Naive thymus-derived CD8-positive, alpha-beta T cell (primary cell): ENCODE results near the gene GNA15. TPM values are rescaled to one million over a fixed set of nuclear protein-coding genes. Genes with fewer than 3 reads are reported as not detected.
"Not testable (repeated sequence)": the region's sequence is repeated elsewhere in the genome, so short reads cannot be mapped to it uniquely, and the experiment has no call there.

Experiments used
- ATAC-seq, 2 donors: fragments of 150-1000 bp; cut with Tn5 transposase in 1 of 2; sonication (Bioruptor Pico), chemical (Tn5 transposase) in 1 of 2; 1 replicate in 1 of 2; 2 replicates in 1 of 2; pipeline ENCODE4 v1.10.0; 2021; ENCODE audit warnings: mild to moderate bottlenecking in 2 of 2, moderate library complexity in 2 of 2
- POLR2A ChIA-PET: fragments of 350-600 bp; sonication (Branson Sonifier 250); formaldehyde crosslinking; loops from one replicate; lab custom pipeline; 2021; ENCODE audit warnings: antibody characterized with exemption; lab: Charles Lee
- DNase-seq, 10 donors: peaks; one replicate each; pipeline versions ENCODE4 v3.0.0 to v3.0.0-alpha.2; 2020 to 2022
- H3K27ac Mint-ChIP-seq, 10 donors: one replicate each; pipeline ENCODE4 v1.8.0; 2020 to 2022; ENCODE audit warnings: mild to moderate bottlenecking in 10 of 10, mixed read lengths in 10 of 10, moderate library complexity in 4 of 10, inconsistent platforms in 1 of 10
- H3K27me3 Mint-ChIP-seq, 5 donors: one replicate each; pipeline ENCODE4 v1.8.0; 2021 to 2022; ENCODE audit warnings: mixed read lengths in 5 of 5
- H3K36me3 Mint-ChIP-seq, 3 donors: one replicate each; pipeline ENCODE4 v1.8.0; 2020 to 2022; ENCODE audit warnings: mixed read lengths in 3 of 3, mild to moderate bottlenecking in 2 of 3, inconsistent platforms in 1 of 3
- H3K4me1 Mint-ChIP-seq, 4 donors: one replicate each; pipeline ENCODE4 v1.8.0; 2021 to 2022; ENCODE audit warnings: mixed read lengths in 4 of 4
- H3K4me3 Mint-ChIP-seq, 10 donors: one replicate each; pipeline ENCODE4 v1.8.0; 2020 to 2022; ENCODE audit warnings: mild to moderate bottlenecking in 10 of 10, mixed read lengths in 10 of 10, moderate library complexity in 6 of 10, inconsistent platforms in 1 of 10
- H3K9me3 Mint-ChIP-seq, 9 donors: one replicate each; pipeline ENCODE4 v1.8.0; 2020 to 2022; ENCODE audit warnings: mixed read lengths in 9 of 9, mild to moderate bottlenecking in 3 of 9, inconsistent platforms in 1 of 9, moderate library complexity in 1 of 9
- polyA plus RNA-seq, 3 donors: library from polyadenylated mRNA; unstranded; fragments of 300-500 nt; fragmentation: Illumina TruSeq; gene quantifications; one replicate each; pipeline ENCODE4 v1.2.3, GENCODE V29; 2021
- total RNA-seq, 8 experiments: library from RNA in 2 of 8; stranded (reverse) in 2 of 8; gene quantifications; one replicate each; pipeline ENCODE4 v1.2.3 and lab custom pipeline; 2021 to 2026

GNA15 gene
- total and polyA plus RNA-seq, 5 experiments from 2014 or later: 0.19 to 0.39 (median 0.36) TPM; not detected in 2

GRCh38 chr19:3186160-3186688 lies 50.4 kb downstream of the GNA15 start:
- peak overlapping the region; percentile 51 to 90 (median 78) for H3K27ac Mint-ChIP-seq
- H3K36me3 Mint-ChIP-seq: peaks cover 0 to 35% (median 2%) of the 10 kb centered on the region in 3 donors
- H3K9me3 Mint-ChIP-seq: no peaks in the 10 kb centered on the region
- no peak for DNase-seq
- ATAC-seq: no peak
- H3K4me1 Mint-ChIP-seq: peaks cover 26 to 72% (median 61%) of the 10 kb centered on the region in 4 donors
- POLR2A ChIA-PET: interaction anchor here (0.7 to 2.0 kb wide), 9 partner anchors 9 to 576 kb away, joined by 3 to 7 read pairs (median 4); partner anchors contain the start of gene MRPL54
- H3K27me3 Mint-ChIP-seq: no peaks in the 10 kb centered on the region
- peak overlapping the region; percentile 79 to 98 (median 86) for H3K4me3 Mint-ChIP-seq

GRCh38 chr19:3186891-3187661 lies 51.2 kb downstream of the GNA15 start:
- Mint-ChIP-seq H3K9me3 (no peaks in the 10 kb centered on the region), H3K36me3 (peaks cover 0 to 30% (median 0%) of the 10 kb centered on the region in 3 donors), H3K27me3 (no peaks in the 10 kb centered on the region), H3K4me3 (peak overlapping the region; percentile 79 to 98 (median 86)), H3K27ac (peak overlapping the region; percentile 51 to 90 (median 77)), H3K4me1 (peaks cover 26 to 73% (median 60%) of the 10 kb centered on the region in 4 donors)
- DNase-seq (no peak), ATAC-seq (no peak)
- POLR2A ChIA-PET: interaction anchor here (1.2 to 2.0 kb wide), 7 partner anchors 8 to 575 kb away, joined by 4 to 7 read pairs (median 4); partner anchors contain the start of gene MRPL54

- POLR2A ChIA-PET: interaction anchor here (0.8 kb wide), 1 partner anchor 8 kb away, joined by 3 read pairs; no protein-coding TSS in a partner anchor
- Mint-ChIP-seq H3K4me3 (peak overlapping the region; percentile 64 to 98 (median 85)), H3K27me3 (no peaks in the 10 kb centered on the region), H3K36me3 (peaks cover 0 to 24% (median 0%) of the 10 kb centered on the region in 3 donors), H3K4me1 (peaks cover 26 to 68% (median 56%) of the 10 kb centered on the region in 4 donors), H3K9me3 (no peaks in the 10 kb centered on the region), H3K27ac (peak overlapping the region in 5 of 10 donors; percentile 5 to 55 (median 27))
- no peak for DNase-seq
- no peak for ATAC-seq
Measured at GRCh38 chr19:3187662-3188511, 52.1 kb downstream of the GNA15 start.

- Mint-ChIP-seq H3K4me1 (peaks cover 26 to 59% (median 48%) of the 10 kb centered on the region in 4 donors), H3K9me3 (no peaks in the 10 kb centered on the region), H3K27me3 (no peaks in the 10 kb centered on the region), H3K4me3 (peak overlapping the region; percentile 44 to 98 (median 76)), H3K36me3 (peaks cover 0 to 21% (median 0%) of the 10 kb centered on the region in 3 donors), H3K27ac (peak overlapping the region in 5 of 10 donors; percentile 5 to 67 (median 52))
- no peak for DNase-seq
- POLR2A ChIA-PET: interaction anchor here (0.6 to 0.8 kb wide), 3 partner anchors 9 to 25 kb away, joined by 3 to 4 read pairs (median 3); no protein-coding TSS in a partner anchor
- ATAC-seq: no peak
Measured at GRCh38 chr19:3188627-3189596, 53.1 kb downstream of the GNA15 start.

- Mint-ChIP-seq H3K36me3 (peaks cover 0 to 21% (median 5%) of the 10 kb centered on the region in 3 donors), H3K4me1 (peaks cover 18 to 49% (median 38%) of the 10 kb centered on the region in 4 donors), H3K9me3 (no peaks in the 10 kb centered on the region), H3K4me3 (peak overlapping the region in 1 of 10 donors; percentile 26), H3K27me3 (no peaks in the 10 kb centered on the region), H3K27ac (peak overlapping the region in 1 of 10 donors; percentile 18)
- POLR2A ChIA-PET: interaction anchor here (0.6 to 0.8 kb wide), 4 partner anchors 10 to 125 kb away, joined by 3 to 5 read pairs (median 4); no protein-coding TSS in a partner anchor
- DNase-seq (peak in 1 of 10 donors; percentile 60), ATAC-seq (no peak)
Measured at GRCh38 chr19:3189702-3190469, 54.1 kb downstream of the GNA15 start.

- Mint-ChIP-seq H3K4me3 (no peak overlapping the region), H3K4me1 (peaks cover 15 to 44% (median 33%) of the 10 kb centered on the region in 4 donors), H3K27me3 (no peaks in the 10 kb centered on the region), H3K9me3 (no peaks in the 10 kb centered on the region), H3K36me3 (peaks cover 0 to 23% (median 5%) of the 10 kb centered on the region in 3 donors), H3K27ac (no peak overlapping the region)
- POLR2A ChIA-PET: interaction anchor here (0.6 kb wide), 2 partner anchors 110 to 125 kb away, joined by 5 read pairs; no protein-coding TSS in a partner anchor
- no peak for ATAC-seq
- no peak for DNase-seq
Measured at GRCh38 chr19:3190470-3190770, 54.6 kb downstream of the GNA15 start.

GRCh38 chr19:3190921-3191805 lies 55.3 kb downstream of the GNA15 start:
- peak overlapping the region in 2 of 10 donors; percentile 9 to 60 for H3K27ac Mint-ChIP-seq
- H3K36me3 Mint-ChIP-seq: peaks cover 0 to 23% (median 5%) of the 10 kb centered on the region in 3 donors
- H3K4me3 Mint-ChIP-seq: peak overlapping the region in 2 of 10 donors; percentile 20 to 30
- H3K4me1 Mint-ChIP-seq: peaks cover 15 to 43% (median 32%) of the 10 kb centered on the region in 4 donors
- H3K9me3 Mint-ChIP-seq: no peaks in the 10 kb centered on the region
- ATAC-seq (no peak), DNase-seq (peak in 1 of 10 donors; percentile 34)
- H3K27me3 Mint-ChIP-seq: no peaks in the 10 kb centered on the region
- POLR2A ChIA-PET: interaction anchor here (0.6 kb wide), 2 partner anchors 109 to 126 kb away, joined by 5 read pairs; no protein-coding TSS in a partner anchor

- H3K4me3 Mint-ChIP-seq: peak overlapping the region in 1 of 10 donors; percentile 30
- ATAC-seq, DNase-seq, H3K27ac Mint-ChIP-seq, H3K27me3 Mint-ChIP-seq, H3K9me3 Mint-ChIP-seq, POLR2A ChIA-PET: not testable (repeated sequence)
- peaks cover 14 to 38% (median 27%) of the 10 kb centered on the region in 4 donors for H3K4me1 Mint-ChIP-seq
- H3K36me3 Mint-ChIP-seq: peaks cover 0 to 26% (median 5%) of the 10 kb centered on the region in 3 donors
Measured at GRCh38 chr19:3191806-3192104, 55.9 kb downstream of the GNA15 start.

GRCh38 chr19:3192228-3192635 lies 56.4 kb downstream of the GNA15 start:
- Mint-ChIP-seq H3K4me1 (peaks cover 10 to 33% (median 22%) of the 10 kb centered on the region in 4 donors), H3K27me3 (no peaks in the 10 kb centered on the region), H3K27ac (no peak overlapping the region), H3K36me3 (peaks cover 0 to 28% (median 5%) of the 10 kb centered on the region in 3 donors), H3K4me3 (no peak overlapping the region), H3K9me3 (no peaks in the 10 kb centered on the region)
- ATAC-seq: no peak
- no peak for DNase-seq
- POLR2A ChIA-PET: no interaction called here

- ATAC-seq (no peak), DNase-seq (no peak)
- POLR2A ChIA-PET: no interaction called here
- no peak overlapping the region for H3K27ac Mint-ChIP-seq
- H3K36me3 Mint-ChIP-seq: peaks cover 0 to 28% (median 5%) of the 10 kb centered on the region in 3 donors
- no peak overlapping the region for H3K4me3 Mint-ChIP-seq
- no peaks in the 10 kb centered on the region for H3K9me3 Mint-ChIP-seq
- no peaks in the 10 kb centered on the region for H3K27me3 Mint-ChIP-seq
- peaks cover 10 to 29% (median 19%) of the 10 kb centered on the region in 4 donors for H3K4me1 Mint-ChIP-seq
Measured at GRCh38 chr19:3192684-3193083, 56.9 kb downstream of the GNA15 start.
